ENCODE measurements around the gene SSTR5.

The SSTR5 gene

DNA sequence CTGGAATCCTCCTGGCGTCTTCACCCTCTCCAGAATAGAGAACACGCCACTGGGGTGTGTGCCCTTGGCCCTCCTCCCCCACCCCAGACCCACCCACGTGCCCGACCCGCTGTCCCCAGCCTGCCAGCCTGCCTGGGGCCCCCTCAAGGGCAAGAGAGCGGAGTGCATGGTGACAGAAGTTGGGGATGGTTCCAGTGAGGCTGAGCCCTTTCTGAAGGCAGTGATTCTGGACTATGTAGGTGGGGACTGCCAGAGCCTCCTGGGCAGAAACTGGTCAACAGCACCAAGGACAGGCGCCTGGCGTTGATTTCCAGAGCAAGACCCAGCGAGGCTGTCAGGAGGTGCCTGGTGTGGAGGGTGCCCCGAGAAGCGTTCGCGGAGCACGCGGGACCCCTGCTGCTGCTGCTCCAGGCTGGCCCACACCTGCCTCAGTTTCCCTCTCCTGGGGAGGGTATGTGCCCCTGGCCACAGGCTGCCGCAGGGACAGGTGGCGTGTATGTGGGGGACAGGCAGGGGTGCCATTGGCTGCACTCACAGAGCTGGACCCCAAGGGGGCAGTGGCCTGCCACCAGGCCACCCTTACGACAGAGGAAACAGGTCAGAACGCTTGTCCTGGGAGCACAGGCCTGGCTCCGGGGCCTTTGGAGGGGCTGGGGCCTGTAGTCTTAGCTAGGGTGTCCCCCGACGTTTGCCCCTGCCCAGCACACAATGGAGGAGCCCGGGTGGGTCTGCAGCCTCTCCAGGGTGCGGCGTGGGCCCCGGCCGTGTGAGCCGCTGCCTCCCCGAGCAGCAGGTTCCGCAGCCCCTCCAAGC, 1.2 kb downstream of the SSTR5 start:
- Mint-ChIP-seq H3K4me1 (no peaks in the 10 kb centered on the region), H3K9me3 (no peaks in the 10 kb centered on the region), H3K4me3 (no peak overlapping the region), H3K27me3 (peaks cover 8% of the 10 kb centered on the region), H3K27ac (no peak overlapping the region), H3K36me3 (no peaks in the 10 kb centered on the region)

- H3K36me3 Mint-ChIP-seq: no peaks in the 10 kb centered on the region
- no peak overlapping the region for H3K27ac Mint-ChIP-seq
- H3K9me3 Mint-ChIP-seq: no peaks in the 10 kb centered on the region
- H3K4me1 Mint-ChIP-seq: no peaks in the 10 kb centered on the region
- no peak overlapping the region for H3K4me3 Mint-ChIP-seq
- H3K27me3 Mint-ChIP-seq: peaks cover 8% of the 10 kb centered on the region
Observed at GRCh38 chr16:1074379-1074649, 1.8 kb downstream of the SSTR5 start.

DNA sequence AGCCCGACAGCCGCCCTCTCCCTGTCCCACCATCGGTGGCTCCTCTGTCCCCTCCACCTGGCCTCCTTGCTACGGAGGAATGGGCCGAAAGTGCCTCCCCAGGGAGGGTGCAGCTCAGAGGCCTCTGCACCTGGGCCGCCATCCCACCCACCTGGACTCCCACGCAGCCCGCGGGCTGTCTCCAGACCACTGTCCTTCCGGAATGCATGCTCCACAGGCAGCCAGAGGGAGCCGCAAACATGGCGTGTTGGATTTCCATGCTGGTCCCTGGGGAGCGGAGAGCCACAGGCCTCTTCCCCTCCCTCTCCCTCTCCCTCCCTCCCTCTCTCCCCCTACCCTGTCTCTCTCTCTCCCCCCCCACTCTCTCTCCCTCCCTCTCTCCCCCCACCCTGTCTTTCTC, 3.0 kb downstream of the SSTR5 start:
- Mint-ChIP-seq H3K4me3 (no peak overlapping the region), H3K27ac (no peak overlapping the region), H3K9me3 (no peaks in the 10 kb centered on the region), H3K27me3 (peaks cover 8% of the 10 kb centered on the region), H3K36me3 (no peaks in the 10 kb centered on the region), H3K4me1 (no peaks in the 10 kb centered on the region)

GRCh38 chr16:1076801-1077576, 4.4 kb downstream of the SSTR5 start:
- no peaks in the 10 kb centered on the region for H3K9me3 Mint-ChIP-seq
- no peak overlapping the region for H3K27ac Mint-ChIP-seq
- H3K27me3 Mint-ChIP-seq: peaks cover 7% of the 10 kb centered on the region

DNA sequence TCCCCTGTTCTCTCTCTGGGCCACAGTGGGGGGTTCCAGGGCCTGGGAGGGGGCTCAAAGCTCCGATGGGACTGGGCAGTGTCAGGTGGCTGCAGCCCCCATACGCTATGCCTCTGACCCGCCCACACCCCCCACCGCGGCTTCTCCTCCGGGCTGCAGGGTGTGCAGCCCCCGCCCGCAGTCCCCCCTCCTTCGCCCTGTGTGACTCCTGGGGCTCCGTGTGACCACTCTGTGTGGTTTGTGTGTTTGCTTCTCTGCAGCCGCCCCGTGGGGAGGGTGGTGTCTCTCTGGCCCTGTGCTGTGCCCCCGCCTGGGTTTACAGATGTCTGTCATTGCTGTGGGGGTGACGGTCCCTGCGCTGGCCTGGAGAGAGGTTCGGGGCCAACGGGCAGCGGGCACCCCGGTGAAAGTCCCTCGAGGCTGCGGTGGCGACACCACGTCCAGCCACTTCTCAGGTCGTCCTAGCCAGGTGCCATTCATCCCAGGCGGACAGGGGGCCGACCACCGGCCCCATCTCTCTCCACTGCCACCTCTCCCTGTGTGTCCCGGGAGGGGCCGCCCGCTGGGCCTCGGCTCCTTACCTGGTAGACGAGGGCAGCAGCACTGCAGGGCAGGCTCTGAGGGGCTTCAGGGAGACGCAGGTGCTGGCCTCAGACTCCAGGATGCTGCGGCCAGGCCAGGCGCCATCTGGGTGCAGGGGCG, 5.5 kb downstream of the SSTR5 start:
- Mint-ChIP-seq H3K36me3 (no peaks in the 10 kb centered on the region), H3K9me3 (no peaks in the 10 kb centered on the region), H3K27ac (no peak overlapping the region), H3K4me1 (no peaks in the 10 kb centered on the region), H3K4me3 (no peak overlapping the region), H3K27me3 (peaks cover 10% of the 10 kb centered on the region)

More at GRCh38 chr16:1076801-1077576, 4.4 kb downstream of the SSTR5 start:
- no peaks in the 10 kb centered on the region for H3K36me3 Mint-ChIP-seq
- H3K4me3 Mint-ChIP-seq: no peak overlapping the region
- no peaks in the 10 kb centered on the region for H3K4me1 Mint-ChIP-seq

GRCh38 chr16:1078579-1079021, 6.1 kb downstream of the SSTR5 start:
- Mint-ChIP-seq H3K4me3 (no peak overlapping the region), H3K4me1 (no peaks in the 10 kb centered on the region), H3K9me3 (no peaks in the 10 kb centered on the region)

GRCh38 chr16:1079341-1079740, 6.8 kb downstream of the SSTR5 start:
- Mint-ChIP-seq H3K27me3 (peaks cover 10% of the 10 kb centered on the region), H3K4me3 (no peak overlapping the region), H3K4me1 (no peaks in the 10 kb centered on the region), H3K27ac (no peak overlapping the region), H3K36me3 (no peaks in the 10 kb centered on the region), H3K9me3 (no peaks in the 10 kb centered on the region)

More at GRCh38 chr16:1078579-1079021, 6.1 kb downstream of the SSTR5 start:
- no peak overlapping the region for H3K27ac Mint-ChIP-seq
- no peaks in the 10 kb centered on the region for H3K36me3 Mint-ChIP-seq
- peaks cover 10% of the 10 kb centered on the region for H3K27me3 Mint-ChIP-seq

DNA sequence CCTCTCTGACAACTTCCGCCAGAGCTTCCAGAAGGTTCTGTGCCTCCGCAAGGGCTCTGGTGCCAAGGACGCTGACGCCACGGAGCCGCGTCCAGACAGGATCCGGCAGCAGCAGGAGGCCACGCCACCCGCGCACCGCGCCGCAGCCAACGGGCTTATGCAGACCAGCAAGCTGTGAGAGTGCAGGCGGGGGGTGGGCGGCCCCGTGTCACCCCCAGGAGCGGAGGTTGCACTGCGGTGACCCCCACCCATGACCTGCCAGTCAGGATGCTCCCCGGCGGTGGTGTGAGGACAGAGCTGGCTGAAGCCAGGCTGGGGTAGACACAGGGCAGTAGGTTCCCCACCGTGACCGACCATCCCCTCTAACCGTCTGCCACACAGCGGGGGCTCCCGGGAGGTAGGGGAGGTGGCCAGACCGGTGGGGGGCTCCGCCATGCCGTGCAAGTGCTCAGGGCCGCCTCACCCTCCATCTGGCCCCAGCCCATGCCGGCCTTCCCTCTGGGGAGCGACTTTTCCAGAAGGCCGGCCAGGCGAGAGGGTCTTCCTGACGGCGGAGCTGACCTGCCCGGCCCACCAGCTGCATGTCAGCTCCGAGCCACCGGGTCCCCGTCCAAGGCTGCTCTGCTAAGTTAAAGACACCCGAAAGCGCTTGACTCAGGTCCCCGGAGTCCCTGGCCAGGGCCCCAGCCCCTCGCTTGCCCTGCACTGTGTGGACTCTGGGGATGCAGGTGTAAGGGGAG, 7.4 kb downstream of the SSTR5 start:
- H3K4me3 Mint-ChIP-seq: no peak overlapping the region
- peaks cover 11% of the 10 kb centered on the region for H3K27me3 Mint-ChIP-seq
- H3K4me1 Mint-ChIP-seq: no peaks in the 10 kb centered on the region
- no peaks in the 10 kb centered on the region for H3K9me3 Mint-ChIP-seq
- H3K27ac Mint-ChIP-seq: no peak overlapping the region
- H3K36me3 Mint-ChIP-seq: no peaks in the 10 kb centered on the region

DNA sequence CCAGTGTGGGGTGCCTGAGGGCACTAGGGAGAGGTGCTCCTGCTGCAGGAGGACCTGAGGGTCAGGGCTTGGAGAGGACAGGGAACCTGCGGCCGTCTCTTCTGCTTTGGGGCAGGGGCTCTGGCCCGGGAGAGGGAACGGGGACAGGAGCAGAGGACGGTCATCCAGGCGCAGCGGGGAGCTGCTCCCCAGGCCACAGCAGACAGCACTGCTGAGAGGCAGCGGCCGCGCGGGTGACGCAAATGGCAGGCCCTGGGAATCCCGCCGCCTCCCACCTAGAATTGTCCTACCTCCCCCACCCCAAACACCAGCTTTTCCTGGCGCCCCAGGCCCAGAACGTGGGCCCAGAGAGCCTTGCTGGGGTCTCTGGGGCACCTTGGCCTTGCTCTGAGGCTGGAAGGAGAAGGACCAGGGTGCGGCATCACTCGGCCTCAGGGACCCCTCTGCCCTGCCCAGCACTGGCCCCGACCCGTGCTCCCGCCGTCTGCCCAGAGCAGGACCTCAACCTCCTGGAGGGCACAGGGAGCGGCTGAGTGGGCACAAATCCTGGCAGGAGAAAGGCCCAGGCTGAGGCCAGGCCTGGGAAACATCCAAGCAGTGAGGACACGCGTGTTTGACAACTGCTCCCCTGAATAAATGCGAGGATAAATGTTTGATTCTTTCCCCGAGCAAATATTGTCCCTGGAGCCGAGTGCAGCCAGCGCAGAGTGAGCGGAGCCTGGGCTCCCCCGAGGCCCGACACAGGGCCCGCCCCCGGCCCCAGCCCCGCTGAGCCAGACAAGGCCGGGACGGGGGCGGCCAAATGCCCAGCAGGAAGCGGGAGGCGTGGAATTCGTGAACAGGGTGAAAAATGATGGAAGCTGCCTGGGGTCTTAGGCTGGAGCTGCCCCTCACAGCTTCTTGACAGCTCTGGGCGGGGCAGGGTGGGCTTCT, 8.5 kb downstream of the SSTR5 start:
- H3K27ac Mint-ChIP-seq: no peak overlapping the region
- no peaks in the 10 kb centered on the region for H3K9me3 Mint-ChIP-seq
- H3K4me3 Mint-ChIP-seq: no peak overlapping the region
- no peaks in the 10 kb centered on the region for H3K4me1 Mint-ChIP-seq
- peaks cover 6% of the 10 kb centered on the region for H3K36me3 Mint-ChIP-seq
- H3K27me3 Mint-ChIP-seq: peaks cover 18% of the 10 kb centered on the region

GRCh38 chr16:1081734-1082265, 9.3 kb downstream of the SSTR5 start:
- Mint-ChIP-seq H3K27me3 (peaks cover 15% of the 10 kb centered on the region), H3K36me3 (peaks cover 6% of the 10 kb centered on the region), H3K4me1 (no peaks in the 10 kb centered on the region), H3K27ac (no peak overlapping the region), H3K9me3 (no peaks in the 10 kb centered on the region), H3K4me3 (no peak overlapping the region)

DNA sequence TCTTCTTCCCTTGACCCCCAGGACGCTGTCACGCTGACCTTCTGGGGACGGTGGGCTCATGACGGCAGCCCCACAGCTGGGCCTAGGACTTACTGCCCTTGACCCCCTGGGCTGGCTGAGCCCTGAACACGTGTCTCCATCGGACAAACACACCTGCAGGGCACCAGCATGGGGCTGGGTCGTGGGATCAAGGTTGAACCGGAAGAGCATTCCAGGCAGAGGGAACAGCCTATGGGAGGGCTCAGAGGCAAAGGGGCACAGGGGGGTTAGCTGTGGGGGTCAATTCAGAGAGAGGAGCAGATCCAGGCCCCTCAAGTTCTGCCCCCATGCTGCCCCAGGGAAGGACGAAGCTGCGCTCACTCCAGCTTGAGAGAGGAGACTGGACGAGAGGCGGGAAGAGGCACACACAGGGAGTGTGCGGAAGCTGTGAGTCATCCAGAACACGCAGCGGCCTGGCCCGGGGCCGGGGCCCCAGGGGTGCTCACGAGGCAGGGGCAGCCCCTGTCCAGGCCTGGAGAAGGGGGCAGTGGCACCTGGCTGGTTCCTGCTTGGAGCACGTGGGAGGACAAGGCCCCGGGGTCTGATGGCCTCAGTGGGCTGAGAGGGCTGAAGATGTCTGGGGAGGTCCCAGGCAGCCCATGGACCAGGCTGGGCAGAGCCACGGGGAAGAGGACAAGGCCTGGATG, 9.9 kb downstream of the SSTR5 start:
- H3K4me1 Mint-ChIP-seq: no peaks in the 10 kb centered on the region
- peaks cover 16% of the 10 kb centered on the region for H3K27me3 Mint-ChIP-seq
- no peak overlapping the region for H3K27ac Mint-ChIP-seq
- H3K4me3 Mint-ChIP-seq: no peak overlapping the region
- H3K36me3 Mint-ChIP-seq: peaks cover 6% of the 10 kb centered on the region
- H3K9me3 Mint-ChIP-seq: no peaks in the 10 kb centered on the region

GRCh38 chr16:1082952-1083675, 10.6 kb downstream of the SSTR5 start:
- Mint-ChIP-seq H3K4me1 (no peaks in the 10 kb centered on the region), H3K9me3 (no peaks in the 10 kb centered on the region), H3K27ac (no peak overlapping the region), H3K4me3 (no peak overlapping the region), H3K27me3 (peaks cover 14% of the 10 kb centered on the region), H3K36me3 (peaks cover 6% of the 10 kb centered on the region)

DNA sequence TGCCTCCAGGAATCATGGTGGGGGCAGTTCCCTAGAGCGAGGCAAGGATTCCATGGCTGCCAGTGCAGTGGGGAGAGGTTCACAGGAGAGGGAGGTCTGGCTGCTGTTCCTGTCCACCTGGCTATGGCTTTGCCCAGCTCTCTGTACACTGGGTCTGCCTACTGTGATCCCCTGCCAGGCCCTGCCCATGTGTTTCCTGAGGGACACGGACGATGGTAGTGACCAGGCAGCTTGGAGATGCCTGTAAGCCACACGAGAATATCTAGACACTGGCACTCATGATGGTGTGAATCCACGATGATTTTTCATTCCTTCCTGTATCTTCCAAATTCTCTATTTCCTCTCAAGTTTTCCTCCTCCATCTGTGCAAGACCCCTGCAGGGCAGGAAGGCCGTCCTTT, 12.4 kb downstream of the SSTR5 start:
- peaks cover 6% of the 10 kb centered on the region for H3K36me3 Mint-ChIP-seq
- H3K27ac Mint-ChIP-seq: no peak overlapping the region
- no peaks in the 10 kb centered on the region for H3K9me3 Mint-ChIP-seq
- no peak overlapping the region for H3K4me3 Mint-ChIP-seq
- peaks cover 14% of the 10 kb centered on the region for H3K27me3 Mint-ChIP-seq
- H3K4me1 Mint-ChIP-seq: no peaks in the 10 kb centered on the region
